Measurements from ENCODE around the gene CD300E.

DNA sequence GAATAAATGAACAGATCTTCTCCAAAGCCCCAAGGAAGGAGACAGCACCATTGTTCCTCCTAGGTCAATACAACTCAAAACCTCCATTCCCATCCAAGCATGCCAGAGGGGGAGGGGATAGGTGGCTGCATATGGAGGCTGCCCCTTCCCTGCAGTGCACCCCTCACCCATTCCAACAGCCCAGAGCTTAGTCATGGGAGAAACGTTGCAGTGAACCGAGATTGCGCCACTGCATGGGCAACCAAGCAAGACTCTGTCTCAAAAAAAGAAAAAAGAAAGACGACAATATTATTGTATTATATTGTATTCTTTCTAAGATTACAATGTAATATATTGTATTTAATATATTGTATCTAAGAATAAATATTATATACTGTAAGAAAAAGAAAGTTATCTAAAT lies 36.4 kb upstream of the CD300E start:
- TF ChIP-seq, protein P1, sequence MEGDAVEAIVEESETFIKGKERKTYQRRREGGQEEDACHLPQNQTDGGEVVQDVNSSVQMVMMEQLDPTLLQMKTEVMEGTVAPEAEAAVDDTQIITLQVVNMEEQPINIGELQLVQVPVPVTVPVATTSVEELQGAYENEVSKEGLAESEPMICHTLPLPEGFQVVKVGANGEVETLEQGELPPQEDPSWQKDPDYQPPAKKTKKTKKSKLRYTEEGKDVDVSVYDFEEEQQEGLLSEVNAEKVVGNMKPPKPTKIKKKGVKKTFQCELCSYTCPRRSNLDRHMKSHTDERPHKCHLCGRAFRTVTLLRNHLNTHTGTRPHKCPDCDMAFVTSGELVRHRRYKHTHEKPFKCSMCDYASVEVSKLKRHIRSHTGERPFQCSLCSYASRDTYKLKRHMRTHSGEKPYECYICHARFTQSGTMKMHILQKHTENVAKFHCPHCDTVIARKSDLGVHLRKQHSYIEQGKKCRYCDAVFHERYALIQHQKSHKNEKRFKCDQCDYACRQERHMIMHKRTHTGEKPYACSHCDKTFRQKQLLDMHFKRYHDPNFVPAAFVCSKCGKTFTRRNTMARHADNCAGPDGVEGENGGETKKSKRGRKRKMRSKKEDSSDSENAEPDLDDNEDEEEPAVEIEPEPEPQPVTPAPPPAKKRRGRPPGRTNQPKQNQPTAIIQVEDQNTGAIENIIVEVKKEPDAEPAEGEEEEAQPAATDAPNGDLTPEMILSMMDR (IDR thresholded peaks at IDR 0.05), result no peak
- TF ChIP-seq EZH2 (IDR thresholded peaks at IDR 0.05; ENCODE audit: borderline replicate concordance, insufficient read depth, low read depth, low read length, poor library complexity, severe bottlenecking), result no peak

All from B cell (primary cell).